RWPE1 (cell line): Measurements from ENCODE around the gene ACACB.

Source experiments
- CTCF ChIA-PET: fragments of 350-600 bp; sonication (Branson Sonifier 250); formaldehyde crosslinking; extraction: SDS; loops from one replicate; lab custom pipeline; 2021; lab: Yijun Ruan, JAX
- POLR2A ChIA-PET: fragments of 400-600 bp; formaldehyde crosslinking; extraction: SDS; loops from one replicate; lab custom pipeline; 2020; ENCODE audit warnings: antibody characterized with exemption; ENCODE audit not compliant: low non-redundant PET; lab: Yijun Ruan, JAX
- DNase-seq: peaks from one replicate; pipeline ENCODE4 v3.0.0; 2012; ENCODE audit warnings: low spot score
- H3K27ac ChIP-seq: fragments of 450-650 bp; 2 replicates; pipeline ENCODE4 v1.5.1; 2017
- TF ChIP-seq, protein P1 (sequence below): fragments of 450-650 bp; conservative IDR thresholded peaks from 2 replicates; pipeline ENCODE4 v1.5.1; 2017; ENCODE audit warnings: low read depth, mild to moderate bottlenecking

The ACACB gene

DNA sequence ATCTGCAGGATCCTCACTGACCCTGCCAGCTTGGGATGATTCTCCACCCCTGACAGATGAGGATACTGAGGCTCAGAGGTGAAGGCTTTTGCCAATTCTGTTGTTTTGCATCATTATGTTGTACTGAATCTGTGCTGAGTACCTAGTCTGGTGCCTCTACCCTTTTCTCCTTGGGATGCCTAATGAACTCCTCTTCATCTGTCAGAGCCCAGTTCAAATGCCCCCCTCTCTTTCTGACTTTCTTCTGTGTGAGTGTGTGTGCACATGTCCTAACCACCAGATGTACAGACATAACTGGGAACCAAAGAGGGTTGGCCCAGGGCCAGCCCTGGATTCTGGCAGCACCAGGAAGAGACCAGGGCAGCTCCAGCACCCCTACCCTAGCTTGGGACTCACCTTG is 169.9 kb downstream of the ACACB start:
- no peak for DNase-seq
- H3K27ac ChIP-seq = no peak overlapping the region
- CTCF ChIA-PET = no interaction called here
- TF ChIP-seq, protein P1, sequence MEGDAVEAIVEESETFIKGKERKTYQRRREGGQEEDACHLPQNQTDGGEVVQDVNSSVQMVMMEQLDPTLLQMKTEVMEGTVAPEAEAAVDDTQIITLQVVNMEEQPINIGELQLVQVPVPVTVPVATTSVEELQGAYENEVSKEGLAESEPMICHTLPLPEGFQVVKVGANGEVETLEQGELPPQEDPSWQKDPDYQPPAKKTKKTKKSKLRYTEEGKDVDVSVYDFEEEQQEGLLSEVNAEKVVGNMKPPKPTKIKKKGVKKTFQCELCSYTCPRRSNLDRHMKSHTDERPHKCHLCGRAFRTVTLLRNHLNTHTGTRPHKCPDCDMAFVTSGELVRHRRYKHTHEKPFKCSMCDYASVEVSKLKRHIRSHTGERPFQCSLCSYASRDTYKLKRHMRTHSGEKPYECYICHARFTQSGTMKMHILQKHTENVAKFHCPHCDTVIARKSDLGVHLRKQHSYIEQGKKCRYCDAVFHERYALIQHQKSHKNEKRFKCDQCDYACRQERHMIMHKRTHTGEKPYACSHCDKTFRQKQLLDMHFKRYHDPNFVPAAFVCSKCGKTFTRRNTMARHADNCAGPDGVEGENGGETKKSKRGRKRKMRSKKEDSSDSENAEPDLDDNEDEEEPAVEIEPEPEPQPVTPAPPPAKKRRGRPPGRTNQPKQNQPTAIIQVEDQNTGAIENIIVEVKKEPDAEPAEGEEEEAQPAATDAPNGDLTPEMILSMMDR = no peak
- POLR2A ChIA-PET = no interaction called here

DNA sequence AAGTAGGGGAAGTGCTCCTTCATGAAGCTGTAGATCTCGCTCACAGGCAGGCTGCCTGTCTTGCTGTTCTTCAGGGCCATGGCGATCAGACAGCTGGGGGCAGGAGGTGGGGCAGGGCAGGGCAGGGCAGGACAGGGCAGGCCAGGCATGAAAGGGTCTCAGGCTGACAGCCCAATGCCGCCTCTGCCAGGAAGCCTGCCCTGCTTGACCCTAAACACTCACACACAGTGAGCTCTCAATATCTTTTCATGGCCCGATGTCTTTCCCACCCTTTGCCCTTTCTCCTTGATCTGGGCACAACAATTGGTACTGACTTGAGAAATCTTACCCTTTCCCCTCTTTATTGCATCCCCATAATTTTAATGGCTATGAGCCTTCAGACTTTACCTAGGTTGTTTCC is 170.3 kb downstream of the ACACB start:
- POLR2A ChIA-PET = no interaction called here
- H3K27ac ChIP-seq = no peak overlapping the region
- no peak for DNase-seq
- CTCF ChIA-PET = no interaction called here
- TF ChIP-seq, protein P1 = no peak

DNA sequence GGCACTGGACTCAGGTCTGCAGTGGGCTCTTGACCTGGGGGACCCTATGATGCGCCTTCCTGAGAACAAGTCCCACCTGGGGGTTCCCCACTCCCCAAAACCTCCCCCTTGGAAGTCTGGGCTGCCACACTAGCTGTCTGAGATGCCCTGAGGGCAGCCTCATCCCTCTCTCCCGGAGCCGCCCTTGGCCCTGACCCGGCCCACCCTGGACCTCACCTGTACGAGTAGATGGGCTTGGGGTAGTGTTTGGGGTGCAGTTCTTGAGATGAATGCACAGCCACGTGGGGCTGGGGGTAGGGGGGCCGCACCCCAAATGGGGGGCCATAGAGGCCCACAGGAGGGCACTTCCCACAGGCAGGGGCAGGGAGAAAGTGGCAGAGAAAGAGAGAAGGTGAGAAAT is 170.8 kb downstream of the ACACB start:
- TF ChIP-seq, protein P1 = no peak
- DNase-seq = no peak
- H3K27ac ChIP-seq = no peak overlapping the region
- ChIA-PET POLR2A (no interaction called here), CTCF (no interaction called here)

DNA sequence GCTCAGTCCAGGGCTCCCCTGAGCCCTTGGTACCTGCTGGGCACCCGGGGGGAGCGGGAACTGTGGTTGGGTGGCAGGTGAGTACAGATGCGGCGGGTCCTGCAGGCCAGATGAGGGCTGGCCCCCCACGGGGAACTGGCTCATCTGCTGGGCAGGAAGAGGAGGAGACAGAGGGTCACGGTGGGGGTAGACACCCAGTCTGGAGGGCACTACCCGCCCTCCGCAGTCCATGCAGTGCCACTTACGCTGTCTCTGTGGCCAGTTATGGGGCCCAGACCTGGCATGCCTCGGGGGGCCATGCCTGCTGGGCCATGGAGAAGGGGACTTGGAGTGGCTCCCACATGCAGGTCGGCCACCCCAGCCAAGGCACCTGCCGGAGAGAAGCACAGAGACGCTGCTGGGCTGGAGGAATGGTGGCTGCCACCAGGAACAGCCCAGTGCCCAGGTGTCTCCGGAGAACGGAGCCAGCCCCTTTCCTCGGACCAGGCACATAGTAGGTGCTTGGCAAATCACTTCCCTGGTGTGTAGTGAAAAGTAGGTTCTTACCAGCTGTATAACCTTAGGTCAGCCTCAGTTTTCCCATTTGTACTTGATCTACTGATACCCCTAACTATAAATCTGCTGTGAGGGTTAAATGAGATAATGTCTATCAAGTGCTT is 171.6 kb downstream of the ACACB start:
- CTCF ChIA-PET = no interaction called here
- no peak for DNase-seq
- no peak overlapping the region for H3K27ac ChIP-seq
- TF ChIP-seq, protein P1 = no peak
- POLR2A ChIA-PET = no interaction called here

DNA sequence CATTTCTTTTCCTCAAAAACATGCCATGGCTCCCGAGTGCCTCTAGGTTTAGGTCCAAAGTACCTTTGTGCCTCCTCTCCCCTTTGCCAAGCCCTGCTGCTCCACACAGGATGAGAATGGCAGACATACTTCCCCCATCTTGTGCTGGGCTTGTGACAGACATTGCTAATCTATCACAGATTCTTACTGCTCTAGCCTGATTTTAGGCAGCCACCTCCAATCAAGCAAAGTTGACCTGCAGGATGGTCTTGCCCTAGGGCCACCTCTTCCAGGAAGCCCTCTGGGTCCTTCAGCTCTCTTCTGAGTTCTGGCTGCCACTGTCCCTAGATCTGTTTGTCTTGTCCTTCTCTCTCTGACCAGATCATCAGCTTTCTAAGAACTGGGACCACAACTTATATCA is 172.2 kb downstream of the ACACB start:
- POLR2A ChIA-PET = no interaction called here
- CTCF ChIA-PET = no interaction called here
- H3K27ac ChIP-seq = no peak overlapping the region
- DNase-seq = no peak
- TF ChIP-seq, protein P1 = no peak

DNA sequence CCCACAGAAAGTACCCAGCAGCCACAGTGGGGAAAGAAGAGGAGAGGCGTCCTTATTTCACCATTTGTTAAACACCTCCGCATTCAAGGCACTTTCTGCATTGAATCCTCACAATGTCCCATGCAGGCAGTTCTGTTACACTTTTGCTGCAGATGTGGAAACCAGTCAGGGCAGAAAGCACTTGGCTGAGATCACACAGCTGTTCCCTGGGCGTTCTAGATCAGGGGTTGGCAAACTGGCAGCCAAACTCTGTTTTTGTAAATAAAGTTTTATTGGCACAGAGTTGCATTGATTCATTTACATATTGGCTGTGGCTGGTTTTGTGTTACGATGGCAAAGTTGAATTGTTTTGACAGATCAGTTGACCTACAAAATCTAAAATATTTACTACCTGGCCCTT is 172.6 kb downstream of the ACACB start:
- no peak for DNase-seq
- ChIA-PET POLR2A (no interaction called here), CTCF (interaction anchor here (0.5 kb wide), 1 partner anchor 56 kb away, joined by 3 read pairs; no protein-coding TSS in a partner anchor)
- no peak overlapping the region for H3K27ac ChIP-seq
- TF ChIP-seq, protein P1 = no peak
